Liver (tissue), 9 donors: Measurements from ENCODE around the gene RTP4. TPM values are rescaled to one million over a fixed set of nuclear protein-coding genes. Genes with fewer than 3 reads are reported as not detected.

ENCODE experiments used
- DNase-seq: peaks from one replicate; pipeline ENCODE4 v3.0.0-alpha.2; 2017; ENCODE audit warnings: low spot score
- H3K27ac ChIP-seq, 2 donors: one replicate each; pipeline ENCODE4 v1.7.0; 2013; ENCODE audit warnings: inconsistent platforms in 2 of 2, low read length in 2 of 2, control low read depth in 1 of 2, low read depth in 1 of 2, mild to moderate bottlenecking in 1 of 2
- H3K27me3 ChIP-seq, 4 donors: one replicate each; pipeline versions ENCODE4 v1.6.1 to v1.7.0; 2013; ENCODE audit warnings: low read length in 3 of 4, inconsistent platforms in 1 of 4, mild to moderate bottlenecking in 1 of 4, moderate library complexity in 1 of 4; ENCODE audit not compliant: control insufficient read depth in 4 of 4, insufficient read depth in 4 of 4
- H3K36me3 ChIP-seq, 4 donors: one replicate each; pipeline versions ENCODE4 v1.6.1 to v1.7.0; 2013; ENCODE audit warnings: low read length in 3 of 4, mild to moderate bottlenecking in 3 of 4, low read depth in 1 of 4, moderate library complexity in 1 of 4; ENCODE audit not compliant: control insufficient read depth in 4 of 4, insufficient read depth in 3 of 4
- H3K4me1 ChIP-seq, 4 donors: one replicate each; pipeline versions ENCODE4 v1.6.1 to v1.7.0; 2013; ENCODE audit warnings: low read length in 3 of 4, mild to moderate bottlenecking in 3 of 4, moderate library complexity in 1 of 4; ENCODE audit not compliant: control insufficient read depth in 4 of 4, insufficient read depth in 4 of 4
- H3K4me3 ChIP-seq, 3 donors: one replicate each; pipeline versions ENCODE4 v1.6.1 to v1.7.0; 2013; ENCODE audit warnings: low read length in 3 of 3, control low read depth in 1 of 3, low read depth in 1 of 3, mild to moderate bottlenecking in 1 of 3
- H3K9ac ChIP-seq, 2 donors: one replicate each; pipeline ENCODE4 v1.7.0; 2013; ENCODE audit warnings: low read length in 2 of 2, mild to moderate bottlenecking in 2 of 2, moderate library complexity in 2 of 2, control low read depth in 1 of 2, low read depth in 1 of 2
- H3K9me3 ChIP-seq, 4 donors: one replicate each; pipeline versions ENCODE4 v1.6.1 to v1.7.0; 2013; ENCODE audit warnings: low read length in 3 of 4; ENCODE audit not compliant: control insufficient read depth in 4 of 4
- ATF3 ChIP-seq: IDR thresholded peaks from 2 replicates; pipeline ENCODE4 v1.6.1; 2016; ENCODE audit warnings: antibody characterized with exemption
- EGR1 ChIP-seq, 2 donors: IDR thresholded peaks; 2 replicates each; pipeline ENCODE4 v1.6.1; 2016 to 2018; ENCODE audit warnings: antibody characterized with exemption in 2 of 2, low read depth in 2 of 2
- FOXA1 ChIP-seq: IDR thresholded peaks from 2 replicates; pipeline ENCODE4 v1.6.1; 2016; ENCODE audit warnings: antibody characterized with exemption
- FOXA2 ChIP-seq: IDR thresholded peaks from 2 replicates; pipeline ENCODE4 v1.6.1; 2016; ENCODE audit warnings: antibody characterized with exemption
- GABPA ChIP-seq, 2 donors: IDR thresholded peaks in 1 of 2; conservative IDR thresholded peaks in 1 of 2; 2 replicates each; pipeline ENCODE4 v1.6.1; 2016; ENCODE audit warnings: antibody characterized with exemption in 2 of 2, mild to moderate bottlenecking in 1 of 2, moderate library complexity in 1 of 2
- HNF4A ChIP-seq, 2 donors: conservative IDR thresholded peaks; 2 replicates each; pipeline ENCODE4 v1.6.1; 2016; ENCODE audit warnings: antibody characterized with exemption in 2 of 2, mild to moderate bottlenecking in 2 of 2
- HNF4G ChIP-seq: IDR thresholded peaks from 2 replicates; pipeline ENCODE4 v1.6.1; 2016; ENCODE audit warnings: antibody characterized with exemption
- JUND ChIP-seq, 2 donors: IDR thresholded peaks; 2 replicates each; pipeline ENCODE4 v1.6.1; 2016; ENCODE audit warnings: antibody characterized with exemption in 2 of 2
- NR2F2 ChIP-seq: IDR thresholded peaks from 2 replicates; pipeline ENCODE4 v1.6.1; 2016; ENCODE audit warnings: antibody characterized with exemption
- RAD21 ChIP-seq, 2 donors: IDR thresholded peaks; 2 replicates each; pipeline ENCODE4 v1.6.1; 2016; ENCODE audit warnings: antibody characterized with exemption in 2 of 2, mild to moderate bottlenecking in 2 of 2
- REST ChIP-seq: IDR thresholded peaks from 2 replicates; pipeline ENCODE4 v1.6.1; 2016; ENCODE audit warnings: antibody characterized with exemption, mild to moderate bottlenecking
- RXRA ChIP-seq, 2 donors: IDR thresholded peaks; 2 replicates each; pipeline ENCODE4 v1.6.1; 2017 to 2018; ENCODE audit warnings: antibody characterized with exemption in 2 of 2, mild to moderate bottlenecking in 1 of 2
- SP1 ChIP-seq: IDR thresholded peaks from 2 replicates; pipeline ENCODE4 v1.6.1; 2018; ENCODE audit warnings: antibody characterized with exemption, mild to moderate bottlenecking
- TAF1 ChIP-seq: conservative IDR thresholded peaks from 2 replicates; pipeline ENCODE4 v1.6.1; 2016; ENCODE audit warnings: antibody characterized with exemption, mild to moderate bottlenecking
- YY1 ChIP-seq: IDR thresholded peaks from 2 replicates; pipeline ENCODE4 v1.6.1; 2016; ENCODE audit warnings: antibody characterized with exemption, mild to moderate bottlenecking
- WGBS: extraction: QIAGEN DNeasy Blood & Tissue Kit; methylation state at CpG from one replicate; pipeline ENCODE4 v1.1.7; 2013; 5-methylcytosine and 5-hydroxymethylcytosine counted together
- polyA plus RNA-seq, 2 donors: library from polyadenylated mRNA; stranded (reverse) in 1 of 2; unstranded in 1 of 2; fragments of 200-250 nt in 1 of 2; fragments of >200 nt in 1 of 2; fragmentation: Nextera tagmentation in 1 of 2; extraction: Ambion mirVana in 1 of 2; gene quantifications; one replicate each; pipeline versions ENCODE4 v1.2.1 to v1.2.3, GENCODE V29; 2013 to 2015
- total RNA-seq, 2 donors: library from RNA; depleted of rRNA; stranded (reverse); fragments of >200 nt; gene quantifications; one replicate each; pipeline ENCODE4 v1.2.3, GENCODE V29; 2014
- TF ChIP-seq, protein P1 (sequence below): IDR thresholded peaks from 2 replicates; pipeline ENCODE4 v1.6.1; 2016; ENCODE audit warnings: antibody characterized with exemption
- TF ChIP-seq, protein P2 (sequence below): fragments of 150-350 bp; IDR thresholded peaks from 2 replicates; pipeline ENCODE4 v1.5.1; 2017; ENCODE audit warnings: improper control_type of control experiment, low read depth, low read length; ENCODE audit not compliant: missing input control
- TF ChIP-seq, protein P3 (sequence below): IDR thresholded peaks from 2 replicates; pipeline ENCODE4 v1.6.1; 2016; ENCODE audit warnings: antibody characterized with exemption
- donor health status: healthy.
- donor health status: healthy.
- donor health status: healthy.
- donor health status: healthy.
- donor health status: healthy.

RTP4 gene, protein sequence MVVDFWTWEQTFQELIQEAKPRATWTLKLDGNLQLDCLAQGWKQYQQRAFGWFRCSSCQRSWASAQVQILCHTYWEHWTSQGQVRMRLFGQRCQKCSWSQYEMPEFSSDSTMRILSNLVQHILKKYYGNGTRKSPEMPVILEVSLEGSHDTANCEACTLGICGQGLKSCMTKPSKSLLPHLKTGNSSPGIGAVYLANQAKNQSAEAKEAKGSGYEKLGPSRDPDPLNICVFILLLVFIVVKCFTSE
- total RNA-seq (1 to 10 TPM in 1 of 2 donors, under 1 TPM in 1; 0.93 to 1.8 TPM), polyA plus RNA-seq (1 to 10 TPM; 2.3 to 3.4 TPM)

GRCh38 chr3:187368251-187369088, at the start of gene RTP4:
Gene RTP4 (plus strand): TSS chr3:187368385. CDS start chr3:187368442, 57 bp downstream.
- Histone ChIP-seq H3K9me3 (no peaks in the 10 kb centered on the region), H3K4me1 (peaks cover 2 to 21% (median 10%) of the 10 kb centered on the region in 4 donors), H3K27ac (peak within 1 kb of the TSS; percentile 94 to 95), H3K9ac (peak within 1 kb of the TSS; percentile 98 to 100), H3K27me3 (no peaks in the 10 kb centered on the region), H3K36me3 (peaks cover 0 to 14% (median 9%) of the 10 kb centered on the region in 4 donors), H3K4me3 (peak within 1 kb of the TSS; percentile 42 to 90 (median 71))
- DNase-seq = no peak
- TF ChIP-seq, protein P1, sequence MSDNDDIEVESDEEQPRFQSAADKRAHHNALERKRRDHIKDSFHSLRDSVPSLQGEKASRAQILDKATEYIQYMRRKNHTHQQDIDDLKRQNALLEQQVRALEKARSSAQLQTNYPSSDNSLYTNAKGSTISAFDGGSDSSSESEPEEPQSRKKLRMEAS = peak; percentile 21
- TF ChIP-seq ATF3 = no peak
- TF ChIP-seq FOXA2 = no peak
- TF ChIP-seq REST = no peak
- no peak for TF ChIP-seq HNF4A (conservative IDR thresholded peaks at IDR 0.05)
- peak in 1 of 2 donors; percentile 13 for TF ChIP-seq RAD21 (IDR thresholded peaks at IDR 0.05)
- peak; percentile 53 for TF ChIP-seq TAF1
- TF ChIP-seq RXRA (IDR thresholded peaks at IDR 0.05) = peak in 1 of 2 donors; percentile 4
- no peak for TF ChIP-seq NR2F2
- peak in 1 of 2 donors; percentile 20 for TF ChIP-seq GABPA (IDR thresholded peaks at IDR 0.05 in 1 of 2, conservative IDR thresholded peaks at IDR 0.05 in 1 of 2)
- no peak for TF ChIP-seq HNF4G
- TF ChIP-seq EGR1 (IDR thresholded peaks at IDR 0.05; ENCODE audit: low read depth in 2 of 2) = no peak
- TF ChIP-seq, protein P2, sequence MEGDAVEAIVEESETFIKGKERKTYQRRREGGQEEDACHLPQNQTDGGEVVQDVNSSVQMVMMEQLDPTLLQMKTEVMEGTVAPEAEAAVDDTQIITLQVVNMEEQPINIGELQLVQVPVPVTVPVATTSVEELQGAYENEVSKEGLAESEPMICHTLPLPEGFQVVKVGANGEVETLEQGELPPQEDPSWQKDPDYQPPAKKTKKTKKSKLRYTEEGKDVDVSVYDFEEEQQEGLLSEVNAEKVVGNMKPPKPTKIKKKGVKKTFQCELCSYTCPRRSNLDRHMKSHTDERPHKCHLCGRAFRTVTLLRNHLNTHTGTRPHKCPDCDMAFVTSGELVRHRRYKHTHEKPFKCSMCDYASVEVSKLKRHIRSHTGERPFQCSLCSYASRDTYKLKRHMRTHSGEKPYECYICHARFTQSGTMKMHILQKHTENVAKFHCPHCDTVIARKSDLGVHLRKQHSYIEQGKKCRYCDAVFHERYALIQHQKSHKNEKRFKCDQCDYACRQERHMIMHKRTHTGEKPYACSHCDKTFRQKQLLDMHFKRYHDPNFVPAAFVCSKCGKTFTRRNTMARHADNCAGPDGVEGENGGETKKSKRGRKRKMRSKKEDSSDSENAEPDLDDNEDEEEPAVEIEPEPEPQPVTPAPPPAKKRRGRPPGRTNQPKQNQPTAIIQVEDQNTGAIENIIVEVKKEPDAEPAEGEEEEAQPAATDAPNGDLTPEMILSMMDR = no peak
- TF ChIP-seq SP1 = peak; percentile 36
- TF ChIP-seq, protein P3, sequence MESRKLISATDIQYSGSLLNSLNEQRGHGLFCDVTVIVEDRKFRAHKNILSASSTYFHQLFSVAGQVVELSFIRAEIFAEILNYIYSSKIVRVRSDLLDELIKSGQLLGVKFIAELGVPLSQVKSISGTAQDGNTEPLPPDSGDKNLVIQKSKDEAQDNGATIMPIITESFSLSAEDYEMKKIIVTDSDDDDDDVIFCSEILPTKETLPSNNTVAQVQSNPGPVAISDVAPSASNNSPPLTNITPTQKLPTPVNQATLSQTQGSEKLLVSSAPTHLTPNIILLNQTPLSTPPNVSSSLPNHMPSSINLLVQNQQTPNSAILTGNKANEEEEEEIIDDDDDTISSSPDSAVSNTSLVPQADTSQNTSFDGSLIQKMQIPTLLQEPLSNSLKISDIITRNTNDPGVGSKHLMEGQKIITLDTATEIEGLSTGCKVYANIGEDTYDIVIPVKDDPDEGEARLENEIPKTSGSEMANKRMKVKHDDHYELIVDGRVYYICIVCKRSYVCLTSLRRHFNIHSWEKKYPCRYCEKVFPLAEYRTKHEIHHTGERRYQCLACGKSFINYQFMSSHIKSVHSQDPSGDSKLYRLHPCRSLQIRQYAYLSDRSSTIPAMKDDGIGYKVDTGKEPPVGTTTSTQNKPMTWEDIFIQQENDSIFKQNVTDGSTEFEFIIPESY = no peak
- peak; percentile 86 for TF ChIP-seq YY1
- no peak for TF ChIP-seq FOXA1
- peak in 1 of 2 donors; percentile 7 for TF ChIP-seq JUND (IDR thresholded peaks at IDR 0.05)
- WGBS = 2% methylated on average over 10 of the region's 10 CpGs
